Spinal cord (tissue), 10 donors: Measurements from ENCODE around the gene CLIC5. TPM values are rescaled to one million over a fixed set of nuclear protein-coding genes. Genes with fewer than 3 reads are reported as not detected.

Experiments used
- DNase-seq, 6 donors: peaks; one replicate each; pipeline versions ENCODE4 v3.0.0 to v3.0.0-alpha.2; 2013 to 2015; ENCODE audit warnings: low spot score in 6 of 6, low read depth in 4 of 6
- H3K27ac ChIP-seq: one replicate; pipeline ENCODE4 v1.5.1; 2013; ENCODE audit warnings: low read depth, low read length, control low read depth
- H3K27me3 ChIP-seq: one replicate; pipeline ENCODE4 v1.6.1; 2013; ENCODE audit warnings: low read length; ENCODE audit not compliant: control insufficient read depth, insufficient read depth
- H3K36me3 ChIP-seq: one replicate; pipeline ENCODE4 v1.6.1; 2013; ENCODE audit warnings: low read length; ENCODE audit not compliant: control insufficient read depth, insufficient read depth
- H3K4me1 ChIP-seq: one replicate; pipeline ENCODE4 v1.6.1; 2013; ENCODE audit warnings: low read length; ENCODE audit not compliant: control insufficient read depth, insufficient read depth
- H3K4me3 ChIP-seq: one replicate; pipeline ENCODE4 v1.5.1; 2013; ENCODE audit warnings: low read depth, low read length, control low read depth
- H3K9me3 ChIP-seq: one replicate; pipeline ENCODE4 v1.6.1; 2013; ENCODE audit warnings: low read length; ENCODE audit not compliant: control insufficient read depth, insufficient read depth
- WGBS: methylation state at CpG from one replicate; pipeline ENCODE4 v1.1.5; 2013; ENCODE audit warnings: missing lambda C conversion rate; ENCODE audit not compliant: insufficient coverage; 5-methylcytosine and 5-hydroxymethylcytosine counted together
- polyA plus RNA-seq, 2 donors: library from polyadenylated mRNA; unstranded; fragments of 120-200 nt; gene quantifications; one replicate each; pipeline ENCODE4 v1.2.1, GENCODE V29; 2013; ENCODE audit not compliant: insufficient read length in 2 of 2
- total RNA-seq, 2 donors: library from RNA; depleted of rRNA in 1 of 2; stranded (reverse); fragments of 120-200 nt in 1 of 2; fragments of >200 nt in 1 of 2; gene quantifications; one replicate each; pipeline versions ENCODE4 v1.2.3 to v1.2.4, GENCODE V29; 2013 to 2014
- donor health status: healthy.

Gene CLIC5
- total and polyA plus RNA-seq, 4 donors: 2.7 to 10.1 (median 5.8) TPM

DNA sequence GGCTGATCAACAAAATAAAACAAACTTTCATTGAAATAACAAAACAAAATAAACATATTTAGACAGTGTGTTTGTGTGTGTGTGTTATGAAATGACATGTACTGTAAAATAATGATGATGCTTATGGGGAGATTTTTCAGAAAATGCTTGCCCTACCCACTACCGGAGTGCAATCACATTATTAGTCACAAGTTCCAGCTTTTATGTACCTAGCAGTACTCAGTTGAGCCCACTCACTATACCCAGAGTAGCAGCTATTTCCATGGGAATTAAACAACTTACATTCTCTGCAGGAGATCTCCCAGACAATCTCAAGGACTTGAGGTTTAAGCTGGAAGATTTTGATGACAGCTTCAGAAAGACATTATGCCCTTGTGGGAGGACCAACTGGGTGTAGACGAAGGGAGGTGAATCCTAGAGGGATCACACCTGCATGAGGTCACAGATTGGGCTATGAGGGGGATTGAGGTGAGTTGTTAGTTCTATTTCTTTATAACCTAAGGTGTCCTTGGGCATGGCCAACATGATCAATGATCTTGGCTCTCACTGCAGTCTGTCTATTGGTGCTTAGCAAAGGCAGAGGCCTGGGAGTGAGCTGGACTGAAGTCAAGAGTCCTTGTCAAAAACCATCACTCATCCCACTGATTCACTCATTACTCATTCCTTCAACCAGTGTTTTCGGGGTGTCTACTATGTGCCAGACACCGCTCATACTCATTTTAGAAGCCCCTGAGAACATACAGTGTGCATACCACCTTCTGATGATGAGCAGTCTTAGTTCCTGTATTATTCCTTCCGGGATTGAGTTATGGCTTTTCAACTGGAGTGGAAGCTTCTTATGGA, 6.7 kb upstream of the CLIC5 start:
- peaks cover 3% of the 10 kb centered on the region for H3K27me3 ChIP-seq
- 90% methylated on average over 2 of the region's 5 CpGs for WGBS
- no peaks in the 10 kb centered on the region for H3K4me1 ChIP-seq
- H3K9me3 ChIP-seq: no peaks in the 10 kb centered on the region
- no peak overlapping the region for H3K27ac ChIP-seq
- DNase-seq: no peak
- no peak overlapping the region for H3K4me3 ChIP-seq
- H3K36me3 ChIP-seq: no peaks in the 10 kb centered on the region

GRCh38 chr6:46017726-46018125, 2.1 kb upstream of the CLIC5 start:
- no CpG with 5 or more reads among the region's 2 CpGs for WGBS
- H3K27me3 ChIP-seq: peaks cover 36% of the 10 kb centered on the region
- no peaks in the 10 kb centered on the region for H3K36me3 ChIP-seq
- no peak overlapping the region for H3K4me3 ChIP-seq
- H3K27ac ChIP-seq: no peak overlapping the region
- peaks cover 16% of the 10 kb centered on the region for H3K4me1 ChIP-seq
- peaks cover 2% of the 10 kb centered on the region for H3K9me3 ChIP-seq
- DNase-seq: no peak

GRCh38 chr6:46016063-46016608, 476 bp upstream of the CLIC5 start:
- Histone ChIP-seq H3K4me3 (no peak overlapping the region), H3K9me3 (peaks cover 2% of the 10 kb centered on the region), H3K27me3 (peaks cover 36% of the 10 kb centered on the region), H3K4me1 (peaks cover 16% of the 10 kb centered on the region), H3K36me3 (no peaks in the 10 kb centered on the region), H3K27ac (no peak overlapping the region)
- 25% methylated on average over 2 of the region's 8 CpGs for WGBS
- DNase-seq: no peak

- Histone ChIP-seq H3K27me3 (peaks cover 36% of the 10 kb centered on the region), H3K36me3 (no peaks in the 10 kb centered on the region), H3K27ac (no peak overlapping the region), H3K4me3 (peak overlapping the region; percentile 42), H3K9me3 (peaks cover 2% of the 10 kb centered on the region), H3K4me1 (peaks cover 16% of the 10 kb centered on the region)
- 5% methylated on average over 14 of the region's 21 CpGs for WGBS
- DNase-seq: peak in 3 of 6 donors; percentile 19 to 62 (median 30)
Observed at GRCh38 chr6:46014511-46015118, 1.0 kb downstream of the CLIC5 start.

- WGBS: no CpG with 5 or more reads among the region's 2 CpGs
- Histone ChIP-seq H3K9me3 (peaks cover 2% of the 10 kb centered on the region), H3K27ac (no peak overlapping the region), H3K27me3 (peaks cover 36% of the 10 kb centered on the region), H3K36me3 (no peaks in the 10 kb centered on the region), H3K4me3 (no peak overlapping the region), H3K4me1 (peaks cover 16% of the 10 kb centered on the region)
- DNase-seq: no peak
Observed at GRCh38 chr6:46014046-46014445, 1.6 kb downstream of the CLIC5 start.

- H3K4me1 ChIP-seq: peaks cover 16% of the 10 kb centered on the region
- DNase-seq: no peak
- no peak overlapping the region for H3K27ac ChIP-seq
- no peak overlapping the region for H3K4me3 ChIP-seq
- H3K36me3 ChIP-seq: no peaks in the 10 kb centered on the region
- peaks cover 36% of the 10 kb centered on the region for H3K27me3 ChIP-seq
- 55% methylated on average over 3 of the region's 4 CpGs for WGBS
- peaks cover 2% of the 10 kb centered on the region for H3K9me3 ChIP-seq
Observed at GRCh38 chr6:46013639-46014038, 2.0 kb downstream of the CLIC5 start.

- no peak for DNase-seq
- H3K9me3 ChIP-seq: peaks cover 2% of the 10 kb centered on the region
- H3K36me3 ChIP-seq: no peaks in the 10 kb centered on the region
- H3K27me3 ChIP-seq: peaks cover 36% of the 10 kb centered on the region
- WGBS: no CpG with 5 or more reads among the region's 1 CpG
- H3K4me3 ChIP-seq: no peak overlapping the region
- peaks cover 16% of the 10 kb centered on the region for H3K4me1 ChIP-seq
- H3K27ac ChIP-seq: no peak overlapping the region
Observed at GRCh38 chr6:46012834-46013233, 2.8 kb downstream of the CLIC5 start.

DNA sequence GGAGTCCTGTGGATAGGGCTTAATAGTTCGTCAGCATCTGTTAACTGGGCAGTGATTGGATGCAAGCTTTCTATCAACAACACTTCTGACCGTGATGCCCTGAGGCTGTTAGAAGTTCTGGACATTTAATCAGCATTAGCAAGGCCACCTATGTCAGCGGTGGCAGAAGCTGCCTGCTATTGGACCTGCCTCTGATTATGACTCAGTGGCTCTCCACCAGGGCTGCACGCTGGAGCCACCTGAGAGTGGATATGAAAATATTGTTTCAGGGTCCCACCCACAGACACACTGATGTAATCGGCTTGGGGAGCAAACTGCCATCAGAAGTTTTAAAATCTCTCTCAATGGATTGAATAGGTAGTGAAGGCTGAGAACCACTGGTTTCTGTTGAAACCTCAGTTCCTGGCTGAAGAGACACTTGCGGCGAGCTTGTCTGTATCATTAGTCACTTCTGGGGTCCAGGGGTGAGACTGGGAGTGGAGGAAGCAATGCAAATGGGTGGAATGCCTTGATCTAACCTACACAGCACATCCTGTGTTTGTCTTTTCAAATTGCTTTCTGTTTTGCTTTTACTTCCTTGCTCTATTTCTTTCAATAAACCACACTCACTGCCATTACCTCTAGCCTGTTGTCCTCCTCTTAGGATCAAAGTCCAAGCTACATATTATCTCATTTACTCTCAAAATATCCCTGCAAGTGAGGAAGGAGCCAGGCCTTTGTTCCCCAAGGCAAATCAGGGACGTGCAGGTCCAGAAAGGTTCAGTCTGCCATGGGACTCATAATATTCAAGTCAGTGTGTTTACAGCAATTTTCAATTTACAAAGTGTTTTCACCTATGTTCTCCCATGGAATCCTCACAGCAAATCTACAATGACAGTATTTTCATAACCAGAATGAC, 4.2 kb downstream of the CLIC5 start:
- peaks cover 27% of the 10 kb centered on the region for H3K27me3 ChIP-seq
- H3K27ac ChIP-seq: no peak overlapping the region
- WGBS: 89% methylated on average over 4 of the region's 8 CpGs
- H3K4me1 ChIP-seq: peaks cover 16% of the 10 kb centered on the region
- H3K9me3 ChIP-seq: no peaks in the 10 kb centered on the region
- H3K4me3 ChIP-seq: no peak overlapping the region
- H3K36me3 ChIP-seq: no peaks in the 10 kb centered on the region
- no peak for DNase-seq

- H3K27me3 ChIP-seq: peaks cover 20% of the 10 kb centered on the region
- H3K9me3 ChIP-seq: no peaks in the 10 kb centered on the region
- DNase-seq: no peak
- no peak overlapping the region for H3K4me3 ChIP-seq
- H3K27ac ChIP-seq: no peak overlapping the region
- H3K4me1 ChIP-seq: peaks cover 13% of the 10 kb centered on the region
- no peaks in the 10 kb centered on the region for H3K36me3 ChIP-seq
- 92% methylated on average over 5 of the region's 5 CpGs for WGBS
Observed at GRCh38 chr6:46010771-46011170, 4.9 kb downstream of the CLIC5 start.
